ENCODE measurements around the gene UBE2G1. TPM values are rescaled to one million over a fixed set of nuclear protein-coding genes. Genes with fewer than 3 reads are reported as not detected.

UBE2G1 gene
- total RNA-seq, 1 experiment from 2014 or later: 67.3 TPM

DNA sequence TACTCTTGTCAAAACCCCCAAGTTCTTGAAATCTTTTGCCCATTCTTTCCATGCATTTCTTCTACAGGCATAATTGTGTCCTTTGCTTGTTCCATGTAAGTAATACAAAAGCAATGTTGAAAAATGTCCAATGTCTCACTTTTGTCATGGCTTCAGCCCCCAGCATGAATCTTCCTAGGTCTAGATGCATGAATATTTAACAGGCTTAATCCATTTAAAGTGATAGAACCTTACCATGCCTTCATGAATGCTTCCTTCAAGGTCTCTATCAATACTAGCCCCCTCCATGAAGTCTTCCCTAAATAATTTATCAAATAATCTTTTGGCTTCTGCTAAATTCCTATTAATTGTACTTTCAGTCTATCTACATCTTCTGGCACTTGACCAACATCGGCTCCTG, 56.6 kb downstream of the UBE2G1 start:
- no peak for DNase-seq (ENCODE audit: extremely low read depth, low read depth)

DNA sequence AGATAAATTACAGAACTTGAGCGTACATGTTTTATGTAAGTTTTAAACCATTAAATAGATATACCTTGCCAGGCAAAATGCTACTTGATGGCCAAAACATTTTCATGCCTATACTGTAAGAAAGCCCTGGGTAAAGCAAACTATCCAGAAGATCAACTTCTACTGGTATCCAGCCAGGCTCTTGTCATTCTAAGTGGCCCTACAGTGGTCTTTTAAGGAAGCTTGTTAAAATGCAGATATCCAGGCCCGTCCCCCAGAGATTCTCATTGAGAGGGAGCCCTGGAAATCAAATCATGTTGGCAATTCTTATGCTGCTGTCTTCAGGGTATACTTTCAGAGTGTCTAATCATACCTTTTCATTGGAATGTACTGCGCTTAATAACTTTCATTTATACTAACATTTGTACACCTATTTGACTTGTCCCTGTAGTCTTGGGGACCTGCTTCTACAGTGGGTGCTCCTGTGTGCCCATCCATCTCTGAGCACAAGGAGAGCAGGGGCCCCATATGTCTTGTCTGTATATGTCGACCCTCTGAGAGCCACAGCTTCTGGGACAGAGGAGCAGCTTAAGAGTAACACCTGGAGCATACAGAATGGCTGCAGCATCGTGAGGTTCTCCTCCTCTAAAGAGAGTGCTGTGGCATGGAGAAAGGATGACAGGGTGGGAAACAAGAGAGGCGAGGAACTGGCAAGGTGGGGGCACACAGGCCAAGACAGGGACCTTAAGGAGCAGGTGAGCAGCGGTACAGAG, 59.1 kb downstream of the UBE2G1 start:
- DNase-seq (ENCODE audit: extremely low read depth, low read depth): no peak

DNA sequence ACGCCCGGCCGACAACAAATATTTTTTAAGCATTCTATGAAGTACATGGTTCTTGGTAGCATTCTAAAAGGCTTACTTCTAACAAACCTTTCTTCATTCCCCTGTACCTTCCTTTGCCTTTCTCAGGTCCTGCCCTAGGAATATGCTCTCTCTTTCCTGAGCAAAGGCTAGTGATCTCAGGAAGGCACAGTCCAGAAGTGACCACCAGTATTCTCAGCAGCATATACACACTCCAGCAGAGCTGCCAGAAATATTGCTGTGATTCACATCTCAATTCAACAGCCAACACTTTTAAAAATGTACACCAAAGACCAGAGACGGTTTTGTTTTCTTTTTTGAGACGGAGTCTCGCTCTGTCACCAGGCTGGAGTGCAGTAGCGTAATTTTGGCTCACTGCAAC, 61.3 kb downstream of the UBE2G1 start:
- DNase-seq (ENCODE audit: extremely low read depth, low read depth): no peak

DNA sequence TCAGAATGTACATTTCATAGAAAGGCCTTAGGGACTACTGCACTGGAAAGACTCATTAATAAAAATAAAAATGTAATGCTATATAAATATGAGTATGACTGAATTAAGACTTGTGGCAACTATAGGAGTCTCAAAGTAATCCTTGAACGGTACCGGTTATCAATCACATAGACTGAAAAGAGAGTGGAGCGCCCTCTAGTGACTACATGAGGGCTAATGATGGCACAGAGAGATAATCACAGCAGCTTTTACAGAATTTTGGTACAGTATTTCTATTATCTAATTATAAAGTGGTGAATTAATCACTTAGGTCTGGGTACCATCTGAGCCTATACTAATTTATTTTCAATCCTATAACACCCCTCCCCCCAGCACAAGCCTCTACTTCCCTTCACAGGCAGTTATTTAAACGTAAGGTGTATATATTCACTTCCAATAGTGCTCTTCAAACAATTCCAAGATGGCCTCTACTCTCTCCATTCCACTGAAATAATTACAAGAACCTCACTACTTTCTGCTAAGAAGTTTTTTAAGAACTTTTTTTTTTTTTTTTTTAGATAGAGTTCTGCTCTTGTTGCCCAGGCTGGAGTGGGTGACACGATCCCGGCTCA, 62.0 kb downstream of the UBE2G1 start:
- peak; percentile 45 for DNase-seq (ENCODE audit: extremely low read depth, low read depth)

DNA sequence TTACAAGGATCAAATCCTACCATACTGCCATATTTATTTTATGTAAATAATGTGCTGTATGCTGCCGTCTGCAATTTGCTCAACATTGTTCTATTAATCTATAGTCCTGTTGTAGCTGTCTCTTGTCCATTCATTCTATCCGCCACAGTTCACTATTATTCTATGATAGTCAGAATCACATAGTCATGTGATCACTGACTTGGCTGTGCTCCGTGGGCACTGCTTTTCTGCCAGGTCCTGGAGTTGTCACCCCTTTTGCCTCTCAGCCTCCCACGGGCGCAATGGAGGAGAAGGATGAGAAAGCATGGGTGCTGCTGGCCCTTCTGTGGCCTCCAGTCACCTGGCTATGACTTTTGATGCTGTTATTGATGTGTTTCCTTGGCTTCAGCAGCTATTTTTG, 65.4 kb downstream of the UBE2G1 start:
- no peak for DNase-seq (ENCODE audit: extremely low read depth, low read depth)

DNA sequence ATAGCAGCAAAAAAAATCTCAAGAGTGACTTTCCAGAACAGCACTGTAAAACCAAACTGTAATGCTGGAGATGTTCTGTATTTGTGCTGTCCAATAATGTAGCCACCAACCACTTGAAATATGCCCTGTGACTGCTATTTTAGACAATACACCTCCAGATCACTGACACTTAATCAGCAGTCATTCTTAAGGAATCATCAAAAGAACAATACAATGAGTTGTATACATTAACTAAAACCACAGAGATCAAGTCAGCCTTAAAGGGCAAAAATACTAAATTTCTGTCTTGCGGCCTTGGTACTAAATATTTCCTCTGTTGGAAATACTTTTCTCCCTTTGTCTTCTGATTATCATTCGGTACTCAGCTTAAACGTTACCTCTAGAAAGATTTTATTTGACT, 69.1 kb downstream of the UBE2G1 start:
- no peak for DNase-seq (ENCODE audit: extremely low read depth, low read depth)

DNA sequence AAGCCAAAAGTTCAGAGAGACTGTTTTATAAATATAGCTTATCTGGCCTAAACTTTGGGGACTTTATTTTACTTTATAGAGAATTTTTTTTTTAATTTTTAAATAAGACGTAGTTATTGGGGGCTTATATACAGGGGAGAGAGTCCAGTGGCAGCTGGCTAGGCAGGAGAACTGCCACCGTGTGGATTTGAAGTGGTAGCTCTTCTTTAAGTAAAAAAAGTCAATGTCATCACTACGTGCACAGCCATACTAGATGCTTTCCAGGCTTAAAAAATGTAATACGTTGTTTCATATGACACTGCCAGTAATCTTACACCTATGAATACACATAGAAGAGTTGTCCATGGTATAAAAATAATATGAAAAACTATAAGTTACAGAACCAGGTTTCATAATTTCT, 70.8 kb downstream of the UBE2G1 start:
- no peak for DNase-seq (ENCODE audit: extremely low read depth, low read depth)

DNA sequence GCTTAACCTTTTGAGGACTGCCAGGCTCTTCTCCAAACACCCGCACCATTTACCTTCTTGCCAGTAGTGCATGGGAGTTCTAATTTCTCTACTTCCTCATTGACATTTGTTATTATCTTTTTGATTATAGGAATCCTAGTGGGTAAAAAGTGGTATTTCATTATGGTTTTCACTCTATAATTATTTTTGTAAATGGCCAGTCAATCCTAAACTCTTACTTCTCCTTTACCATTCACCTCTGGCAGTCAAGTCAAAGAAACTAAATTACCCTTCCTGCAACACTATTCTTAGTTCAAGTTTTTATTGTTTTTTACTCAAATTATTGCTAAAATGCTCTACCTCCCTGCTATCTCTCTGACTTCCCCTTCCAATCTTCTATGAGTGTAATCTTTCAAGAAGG, 72.9 kb downstream of the UBE2G1 start:
- no peak for DNase-seq (ENCODE audit: extremely low read depth, low read depth)

DNA sequence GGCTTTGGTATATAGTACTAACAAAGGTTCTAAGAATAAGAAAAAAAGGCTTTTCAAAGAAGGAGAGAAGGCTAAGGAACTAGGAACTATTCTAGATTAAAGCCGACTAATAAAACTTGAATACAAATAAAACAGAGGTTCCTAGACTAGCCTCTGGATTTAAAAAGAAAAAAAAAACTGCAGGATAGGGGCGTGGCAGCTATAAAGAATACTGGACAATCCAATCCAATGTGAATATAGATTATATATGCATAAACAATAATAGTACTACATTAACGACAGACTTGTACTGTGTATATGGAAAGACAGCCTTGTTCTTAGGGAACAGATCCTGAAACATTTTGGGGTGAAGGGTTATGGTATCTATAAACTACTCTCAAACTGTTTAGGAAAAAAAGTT, 78.8 kb downstream of the UBE2G1 start:
- DNase-seq (ENCODE audit: extremely low read depth, low read depth): no peak

DNA sequence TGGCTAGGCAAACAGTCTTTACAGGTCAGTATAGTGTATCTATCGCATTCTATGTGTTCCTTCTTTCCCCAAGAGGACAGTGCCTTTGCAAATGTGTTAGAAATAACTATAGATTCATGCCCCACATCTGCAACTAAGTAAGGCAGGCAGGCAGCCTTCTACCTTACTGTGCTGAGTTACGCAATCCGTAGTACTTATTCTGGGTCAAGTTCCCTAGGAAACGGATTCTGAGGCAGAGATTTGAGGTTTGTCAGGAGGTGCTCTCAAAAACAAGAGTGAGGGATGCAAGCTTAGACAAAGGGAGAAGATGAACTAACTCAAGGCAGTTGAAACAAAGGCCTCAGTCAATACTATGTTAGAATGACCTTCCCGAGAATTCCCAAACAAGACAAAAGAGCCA, 90.0 kb downstream of the UBE2G1 start:
- no peak for DNase-seq (ENCODE audit: extremely low read depth, low read depth)

DNA sequence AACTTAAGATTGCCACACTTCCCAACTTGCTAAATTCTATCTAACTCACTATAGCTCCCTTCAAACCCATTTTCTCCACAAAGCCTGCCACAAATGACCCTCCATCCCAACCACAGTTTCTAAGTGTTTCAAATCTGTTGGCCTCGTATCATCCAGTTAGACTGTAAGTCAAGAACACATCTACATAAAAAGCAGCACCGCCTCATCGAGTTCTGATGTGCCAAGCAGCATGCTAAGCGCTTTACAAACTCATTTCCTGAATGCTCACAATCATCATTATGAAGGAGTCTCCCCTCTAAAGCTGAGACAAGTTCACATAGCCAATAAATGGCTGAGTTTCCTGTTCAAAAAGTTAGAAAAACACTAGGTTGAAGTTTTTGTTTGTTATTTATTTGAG, 93.5 kb downstream of the UBE2G1 start:
- no peak for DNase-seq (ENCODE audit: extremely low read depth, low read depth)

DNA sequence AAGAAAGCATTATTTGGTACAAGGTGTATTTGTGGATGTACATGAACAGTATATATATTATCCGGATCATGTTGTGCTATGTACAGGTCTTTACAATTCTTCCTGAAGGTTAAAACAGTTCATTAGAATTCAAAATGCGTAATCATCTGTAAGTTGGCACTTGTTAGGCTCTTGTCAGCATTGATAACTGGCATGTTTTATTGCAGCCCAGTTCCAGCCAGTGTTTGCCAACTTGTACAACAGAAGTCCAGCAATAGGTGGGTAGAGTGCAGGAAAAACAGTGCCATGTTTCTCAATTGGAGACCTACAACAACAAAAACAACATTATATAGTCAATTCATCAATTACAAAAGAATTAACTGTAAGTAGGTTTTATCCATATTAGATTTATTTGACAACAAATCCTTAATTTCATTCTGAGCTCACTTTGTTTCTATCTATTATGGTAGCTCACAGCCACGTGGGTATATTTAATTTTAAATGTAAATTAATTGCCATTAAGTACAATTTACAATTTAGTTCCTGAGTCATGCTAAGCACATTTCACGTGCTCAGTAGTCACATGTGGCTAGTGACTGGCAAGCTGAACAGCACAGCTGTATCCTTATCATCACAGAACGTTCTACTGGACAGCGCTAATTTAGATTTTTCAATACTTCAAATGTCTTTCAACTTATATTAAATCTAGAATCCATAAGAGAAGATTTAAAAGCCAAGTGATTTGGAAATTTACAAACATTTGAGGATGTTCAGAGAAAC, 94.1 kb downstream of the UBE2G1 start:
- no peak for DNase-seq (ENCODE audit: extremely low read depth, low read depth)

DNA sequence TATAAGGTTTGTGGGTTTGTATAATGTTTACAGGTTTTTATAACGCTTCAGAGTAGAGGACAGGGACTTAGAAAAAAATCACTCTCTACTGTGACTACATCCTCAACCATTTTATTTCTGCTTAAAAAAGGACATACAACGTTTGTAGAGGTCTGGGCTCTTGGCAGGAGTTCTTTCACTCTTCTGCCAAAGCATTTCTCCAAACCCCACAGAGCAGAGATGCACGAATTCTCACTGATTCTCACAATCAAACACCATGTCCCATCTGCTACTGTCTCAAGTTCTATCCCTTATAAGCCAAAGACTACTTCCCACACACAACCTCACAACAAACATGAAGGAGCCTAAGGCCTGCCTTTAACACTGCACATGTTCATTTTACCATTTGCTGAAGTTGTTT, 95.7 kb downstream of the UBE2G1 start:
- DNase-seq (ENCODE audit: extremely low read depth, low read depth): no peak

DNA sequence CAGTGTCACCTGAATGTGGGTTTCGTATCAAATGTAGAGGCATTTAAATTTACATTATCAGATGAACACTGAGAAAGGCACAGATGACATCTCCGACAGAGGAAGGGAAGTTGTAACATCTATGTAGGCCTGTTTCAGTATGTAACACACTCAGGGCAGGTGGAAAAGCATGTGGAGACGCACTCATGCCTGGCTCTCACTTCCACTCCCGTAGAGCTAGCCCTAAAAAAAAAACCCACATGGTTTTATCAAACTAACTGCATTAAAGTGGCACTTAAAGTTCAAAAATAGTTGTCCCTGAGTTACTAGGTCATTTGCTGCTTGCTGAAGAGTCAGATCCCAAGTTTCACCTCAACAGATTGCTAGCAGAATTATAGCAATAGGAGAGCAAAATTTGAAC, 96.6 kb downstream of the UBE2G1 start:
- DNase-seq (ENCODE audit: extremely low read depth, low read depth): no peak

DNA sequence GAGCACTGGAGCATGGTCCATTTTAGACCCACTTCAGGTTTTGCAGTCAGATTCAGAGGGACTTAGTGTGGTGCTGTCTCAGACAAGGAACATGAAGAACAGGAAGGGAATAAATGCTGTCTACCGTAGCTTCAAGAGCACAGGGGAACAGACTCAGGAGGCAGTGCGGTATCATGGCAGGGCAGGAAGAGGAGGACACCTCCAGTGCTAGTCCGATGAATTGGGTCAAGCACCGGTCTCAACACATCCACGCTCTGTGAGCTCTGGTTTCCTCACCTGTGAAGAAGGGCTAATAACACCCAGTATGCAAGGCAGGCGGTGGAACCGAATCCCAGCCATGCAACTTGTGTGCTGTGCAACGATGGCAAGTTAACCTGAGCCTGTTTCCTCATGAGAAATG, 99.1 kb downstream of the UBE2G1 start:
- no peak for DNase-seq (ENCODE audit: extremely low read depth, low read depth)

DNA sequence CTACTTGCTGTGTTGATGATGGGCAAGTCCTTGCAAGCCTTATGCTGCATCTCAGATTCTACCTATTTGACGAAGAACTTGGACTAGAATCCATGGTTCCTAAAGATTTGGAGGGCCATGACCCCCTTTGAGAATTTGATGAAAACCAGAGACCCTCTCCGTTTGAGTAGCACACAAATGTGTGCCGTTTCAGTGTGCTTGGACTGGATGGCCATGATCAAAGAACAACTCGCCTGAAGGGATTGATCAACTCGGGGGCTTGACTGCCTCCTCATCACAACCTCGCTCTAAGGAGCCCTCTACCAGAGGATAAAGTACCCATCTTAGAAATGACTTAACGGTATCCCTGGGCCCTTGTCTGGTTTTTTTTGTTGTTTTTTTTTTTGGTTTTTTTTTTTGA, 99.9 kb downstream of the UBE2G1 start:
- DNase-seq (ENCODE audit: extremely low read depth, low read depth): no peak

DNA sequence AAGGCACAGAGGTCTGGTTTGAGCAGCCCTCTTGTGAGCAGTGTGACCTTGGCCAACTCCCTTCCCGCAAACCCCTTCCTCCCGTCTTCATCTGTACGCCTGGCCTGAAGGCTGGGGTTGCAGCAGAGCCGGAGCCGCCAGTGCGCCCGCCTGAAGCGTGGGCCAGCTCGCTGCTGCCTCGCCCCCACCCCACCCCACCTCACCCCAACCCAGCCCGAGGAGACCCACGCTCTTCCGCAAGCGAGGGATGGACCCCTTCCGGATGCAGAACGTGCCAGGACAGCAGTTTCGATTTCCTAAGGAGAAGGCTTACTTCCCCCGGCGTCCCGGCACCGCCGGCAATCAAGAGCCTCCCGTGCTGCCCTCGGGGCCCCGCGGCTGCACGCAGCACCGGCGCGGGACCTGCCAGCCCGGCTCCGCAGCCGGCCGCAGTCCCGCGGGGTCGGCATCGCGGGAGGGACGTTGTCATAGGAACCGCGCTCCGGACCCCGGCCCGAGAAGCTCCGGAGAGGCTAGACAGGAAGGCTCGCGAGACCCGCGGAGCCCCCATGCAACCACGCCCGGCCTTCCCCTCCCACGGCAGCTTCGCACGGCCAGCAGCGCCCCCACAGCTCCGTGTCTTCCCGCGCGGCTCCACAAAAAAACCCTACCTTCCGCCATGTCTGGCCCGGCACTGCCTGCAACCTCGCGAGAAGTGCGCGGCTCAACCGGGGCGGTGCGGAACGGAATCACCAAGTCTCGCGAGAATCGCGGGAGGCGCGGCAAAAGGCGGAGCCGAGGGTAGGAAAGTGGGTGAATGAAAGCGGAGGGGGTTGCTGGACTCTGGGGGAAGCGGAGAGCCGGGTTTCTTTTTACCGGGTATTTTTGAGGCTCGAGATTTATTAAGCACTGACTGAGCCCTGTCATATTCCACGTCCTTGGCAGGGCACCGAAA, 102.9 kb downstream of the UBE2G1 start, which contains the start of gene ANKFY1:
Gene ANKFY1, minus strand, starts transcription at position 698 of the 934 bp plus-strand sequence. Its CDS starts 38 bp downstream, at position 660.
- peak; percentile 91 for DNase-seq (ENCODE audit: extremely low read depth, low read depth)

DNA sequence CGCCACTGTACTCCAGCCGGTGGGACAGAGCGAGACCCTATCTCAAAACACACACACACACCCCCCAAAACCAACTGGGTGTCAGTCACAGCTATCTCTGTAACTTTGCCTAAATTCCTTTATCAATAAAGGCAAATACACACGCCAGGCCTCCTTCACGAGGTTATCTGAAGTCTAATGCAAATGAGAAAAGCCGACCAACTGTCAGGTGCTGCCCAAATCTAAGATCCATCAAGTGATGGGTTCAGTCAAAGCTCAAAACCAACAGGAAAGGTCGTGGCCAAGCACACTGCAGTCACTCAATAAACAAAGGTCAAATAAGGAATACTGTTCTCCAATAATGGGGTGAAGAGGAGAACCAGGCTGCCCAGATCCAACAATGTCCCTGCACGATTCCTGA, 103.8 kb downstream of the UBE2G1 start:
- no peak for DNase-seq (ENCODE audit: extremely low read depth, low read depth)

DNA sequence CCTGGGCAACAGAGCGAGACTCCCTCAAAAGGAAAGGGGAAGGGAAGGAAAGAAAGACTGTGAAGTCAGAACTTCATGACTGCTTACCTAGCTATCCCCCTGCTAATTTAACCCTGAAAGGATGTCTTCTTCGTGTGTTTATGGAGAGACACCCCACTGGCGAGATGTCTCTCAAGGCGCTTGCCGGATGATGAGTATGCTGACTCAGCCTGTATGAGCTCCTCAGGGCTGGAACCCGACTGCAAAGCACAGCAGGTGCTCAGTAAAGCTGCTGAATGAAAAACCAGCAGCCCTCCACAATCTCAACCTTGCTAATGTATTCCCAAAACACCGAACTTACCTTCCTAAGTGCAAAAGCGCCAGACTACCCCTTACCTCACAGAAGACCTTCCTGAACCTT, 105.0 kb downstream of the UBE2G1 start:
- DNase-seq (ENCODE audit: extremely low read depth, low read depth): no peak

DNA sequence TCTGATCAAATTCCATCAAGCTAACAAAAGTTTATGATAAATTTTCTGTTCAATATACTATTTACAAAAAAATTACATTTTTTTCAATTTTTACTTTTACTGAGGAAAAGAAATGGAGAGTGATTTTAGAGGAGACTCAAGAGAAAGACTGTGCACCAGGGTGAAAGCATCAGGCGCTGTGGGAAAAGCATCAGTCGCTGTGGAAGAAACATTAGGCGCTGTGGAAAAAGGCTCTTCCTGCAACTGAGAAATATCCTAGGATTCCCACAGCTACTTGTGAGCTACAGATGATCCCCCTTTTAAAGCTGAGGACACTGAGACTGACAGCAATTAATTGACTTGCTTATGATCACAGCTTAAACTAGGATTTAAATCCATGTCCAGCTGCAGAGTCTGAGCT, 107.6 kb downstream of the UBE2G1 start:
- DNase-seq (ENCODE audit: extremely low read depth, low read depth): no peak

DNA sequence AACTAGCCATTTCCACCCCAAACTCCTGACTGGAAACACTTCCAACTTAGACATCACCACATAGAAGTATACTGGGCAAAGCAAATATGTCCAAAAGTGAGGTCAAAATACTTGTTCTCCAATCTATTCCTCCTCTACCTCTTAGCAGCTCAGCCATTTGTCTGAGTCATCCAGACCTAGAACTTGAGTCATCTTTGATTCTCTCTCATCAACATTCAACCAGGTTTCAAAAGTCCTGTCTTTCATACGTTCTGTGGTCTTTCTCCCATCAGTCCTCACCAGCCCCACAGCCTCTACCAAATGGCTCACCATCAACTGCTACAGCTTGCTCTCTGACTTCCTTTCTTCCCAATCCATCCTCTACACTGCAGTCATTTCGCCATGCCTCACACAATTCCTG, 109.5 kb downstream of the UBE2G1 start:
- DNase-seq (ENCODE audit: extremely low read depth, low read depth): no peak
